NCI-H226 (cell line): ENCODE measurements around the gene CCL1.
"Not testable (repeated sequence)": the region's sequence is repeated elsewhere in the genome, so short reads cannot be mapped to it uniquely, and the experiment has no call there.

Experiments
- DNase-seq: peaks from one replicate; pipeline ENCODE4 v3.0.0-alpha.2; 2015

CCL1 gene

DNA sequence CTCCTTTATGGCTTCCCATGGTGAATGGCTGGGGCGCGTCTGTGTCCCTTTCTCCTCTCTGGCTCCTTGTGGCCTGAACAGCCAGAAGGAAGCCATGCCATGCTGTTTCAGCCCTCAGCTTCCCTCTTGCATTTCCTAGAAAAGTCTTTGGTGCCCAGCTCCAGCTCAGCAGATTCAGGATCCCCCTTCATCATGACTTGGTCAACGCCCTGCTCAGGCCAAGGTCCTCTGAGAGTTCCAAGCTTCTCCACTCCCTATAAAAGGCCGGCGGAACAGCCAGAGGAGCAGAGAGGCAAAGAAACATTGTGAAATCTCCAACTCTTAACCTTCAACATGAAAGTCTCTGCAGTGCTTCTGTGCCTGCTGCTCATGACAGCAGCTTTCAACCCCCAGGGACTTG, 6.8 kb downstream of the CCL1 start, which contains the start of gene CCL13:
Gene CCL13 (plus strand): TSS at position 287 of the 400 bp plus-strand sequence. CDS start 47 bp downstream, at position 334.
- no peak for DNase-seq

DNA sequence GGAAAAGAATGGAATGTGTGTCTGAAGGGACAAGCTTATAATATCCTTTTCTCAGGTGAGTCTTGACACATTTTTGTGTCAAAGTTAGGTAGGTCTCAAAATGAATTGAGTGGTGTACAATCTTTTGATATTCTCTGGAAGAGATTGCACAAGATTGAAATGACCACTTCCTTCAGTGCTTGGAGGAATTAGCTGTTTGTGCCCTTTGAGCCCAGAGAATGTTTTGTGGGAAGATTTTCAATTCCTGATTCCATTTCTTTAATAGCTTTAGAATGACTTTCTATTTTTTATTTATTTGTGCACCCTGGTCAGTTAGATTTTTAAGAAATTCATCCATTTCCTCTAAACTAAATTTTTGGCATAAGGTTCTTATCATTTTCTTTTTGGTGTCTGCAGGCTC, 8.4 kb downstream of the CCL1 start:
- no peak for DNase-seq

DNA sequence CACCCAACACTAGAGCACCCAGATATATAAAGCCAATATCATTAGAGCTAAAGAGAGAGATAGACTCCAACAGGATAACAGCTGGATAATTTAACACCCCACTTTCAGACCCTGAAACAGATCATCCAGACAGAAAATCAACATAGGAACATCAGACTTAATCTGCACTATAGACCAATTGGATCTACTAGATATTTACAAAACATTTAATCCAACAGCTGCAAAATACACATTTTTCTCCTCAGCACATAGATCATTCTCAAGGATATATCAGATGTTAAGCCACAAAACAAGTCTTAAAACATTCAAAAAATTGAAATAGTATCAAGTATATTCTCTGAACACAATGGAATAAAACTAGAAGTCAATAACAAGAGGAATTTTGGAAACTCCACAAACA, 10.8 kb downstream of the CCL1 start:
- DNase-seq, result no peak

DNA sequence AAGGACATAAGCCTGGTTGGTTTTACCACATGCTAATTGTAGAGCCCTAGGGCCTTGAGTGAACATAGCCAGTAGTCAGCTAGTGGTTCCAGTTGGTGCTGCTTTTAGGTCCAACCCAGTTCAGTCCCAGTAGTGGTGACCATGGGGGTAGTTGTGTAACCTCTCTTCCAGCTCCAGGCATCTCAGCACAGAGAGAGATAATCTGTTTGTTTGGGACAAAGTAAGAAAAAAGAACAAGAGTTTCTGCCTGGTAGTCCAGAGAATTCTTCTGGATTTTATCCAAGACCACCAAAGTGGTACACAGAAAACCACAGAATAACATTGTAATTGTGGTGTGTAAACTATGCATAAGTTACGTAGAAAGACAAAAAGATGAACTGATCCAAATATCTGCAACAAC, 11.9 kb downstream of the CCL1 start:
- DNase-seq, result no peak

DNA sequence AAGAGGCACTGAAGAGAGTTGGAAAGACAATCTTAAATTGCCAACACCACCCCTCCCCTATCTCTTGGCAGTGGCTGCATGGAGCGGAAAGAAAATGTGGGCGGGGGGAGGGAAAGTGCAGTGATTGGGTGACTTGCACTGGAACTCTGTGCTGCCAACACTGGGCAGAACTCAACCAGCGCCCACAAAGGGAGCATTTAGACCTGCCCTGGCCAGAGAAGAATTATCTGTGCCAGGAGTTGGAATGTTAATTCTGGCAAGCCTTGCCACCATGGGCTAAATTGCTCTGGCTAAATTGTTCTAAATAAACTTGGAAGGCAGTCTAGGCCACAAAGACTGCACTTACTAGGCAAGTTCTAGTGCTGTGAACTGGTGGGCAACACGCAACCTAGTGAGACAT, 13.3 kb downstream of the CCL1 start:
- DNase-seq, result no peak

DNA sequence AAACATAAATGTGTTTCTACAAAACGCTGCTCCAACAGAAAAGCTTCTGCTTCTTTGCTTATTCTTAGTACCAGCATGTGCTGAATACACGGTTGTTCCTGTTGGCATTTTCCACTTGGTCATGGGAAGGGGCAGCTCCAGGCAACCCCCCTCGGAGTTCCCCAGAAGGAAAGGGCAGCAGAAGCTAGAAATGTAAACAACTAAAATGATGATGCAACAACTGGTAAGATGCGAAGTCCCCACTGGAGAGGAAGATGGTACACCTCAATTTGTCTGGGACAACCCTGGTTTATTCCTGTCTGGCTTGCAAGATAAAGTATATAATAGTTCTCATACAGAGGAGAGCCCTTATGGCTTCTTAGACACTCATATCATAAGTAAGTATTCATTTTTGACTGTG, 16.0 kb downstream of the CCL1 start:
- no peak for DNase-seq

DNA sequence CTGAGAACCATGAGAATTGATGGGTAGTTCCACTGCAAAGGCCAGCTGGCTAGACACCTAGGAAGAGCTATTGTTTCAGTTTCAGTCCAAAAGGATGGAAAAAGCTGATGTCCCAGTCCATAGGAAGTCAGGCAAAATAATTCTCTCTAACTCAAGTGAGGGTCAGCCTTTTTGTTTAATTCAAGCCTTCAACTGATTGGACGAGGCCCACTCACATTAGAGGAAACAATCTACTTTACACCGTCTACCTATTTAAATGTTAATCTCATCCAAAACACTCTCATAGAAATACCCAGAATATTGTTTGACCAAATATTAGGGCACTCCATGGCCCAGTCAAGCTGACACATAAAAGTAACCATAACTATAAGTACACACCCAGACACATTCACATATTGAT, 21.1 kb downstream of the CCL1 start:
- no peak for DNase-seq

DNA sequence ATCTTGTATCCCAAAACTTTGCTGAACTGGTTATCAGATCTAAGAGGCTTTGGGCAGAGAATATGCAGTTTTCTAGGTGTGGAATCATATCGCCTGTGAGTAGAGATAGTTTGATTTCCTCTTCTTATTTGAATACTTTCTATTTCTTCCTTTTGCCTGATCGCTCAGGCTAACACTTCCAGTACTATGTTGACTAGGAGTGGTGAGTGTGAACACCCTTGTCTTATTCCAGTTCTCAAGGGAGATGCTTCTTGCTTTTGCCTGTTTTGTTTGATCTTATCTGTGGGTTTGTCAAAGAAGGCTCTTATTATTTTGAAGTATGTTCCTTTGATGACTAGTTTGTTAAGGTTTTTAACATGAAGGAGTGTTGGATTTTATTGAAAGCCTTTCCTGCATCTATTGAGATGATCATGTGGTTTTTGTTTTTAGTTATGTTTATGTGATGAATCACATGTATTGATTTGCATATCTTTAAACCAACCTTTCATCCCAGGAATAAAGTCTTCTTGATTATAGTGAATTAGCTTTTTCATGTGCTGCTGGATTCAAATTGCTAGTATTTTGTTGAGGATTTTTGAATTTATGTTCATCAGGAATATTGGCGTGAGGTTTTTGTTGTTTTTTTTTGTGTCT, 23.8 kb downstream of the CCL1 start:
- no peak for DNase-seq

DNA sequence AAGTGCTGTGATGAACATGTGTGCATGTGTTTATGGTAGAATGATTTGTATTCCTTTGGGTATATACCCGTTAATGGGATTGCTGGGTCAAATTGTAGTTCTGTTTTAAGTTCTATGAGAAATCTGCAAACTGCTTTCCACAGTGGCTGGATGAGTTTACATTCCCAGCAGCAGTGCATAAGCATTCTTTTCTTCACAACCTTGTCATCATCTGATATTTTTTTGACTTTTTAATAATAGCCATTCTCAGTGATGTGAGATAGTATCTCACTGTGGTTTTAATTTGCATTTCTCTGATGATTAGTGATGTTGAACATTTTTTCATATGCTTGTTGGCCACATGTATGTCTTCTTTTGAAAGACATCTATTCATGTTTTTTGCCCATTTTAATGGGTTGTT, 25.3 kb downstream of the CCL1 start:
- no peak for DNase-seq

DNA sequence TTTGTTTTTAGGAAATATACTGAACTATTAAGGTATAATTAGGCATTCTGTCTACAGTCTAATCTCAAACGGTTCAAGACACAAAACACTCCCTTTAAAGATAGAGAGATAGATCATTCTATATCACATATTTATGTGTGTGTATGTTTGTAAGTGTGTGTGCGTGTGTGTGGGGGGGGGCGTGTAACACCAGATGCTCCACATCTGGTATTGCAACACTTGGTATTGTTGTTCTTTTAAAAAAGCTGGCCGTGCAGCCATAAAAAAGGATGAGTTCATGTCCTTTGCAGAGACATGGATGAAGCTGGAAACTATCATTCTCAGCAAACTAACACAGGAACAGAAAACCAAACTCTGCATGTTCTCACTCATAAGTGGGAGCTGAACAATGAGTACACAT, 35.5 kb downstream of the CCL1 start:
- not testable (repeated sequence) for DNase-seq

DNA sequence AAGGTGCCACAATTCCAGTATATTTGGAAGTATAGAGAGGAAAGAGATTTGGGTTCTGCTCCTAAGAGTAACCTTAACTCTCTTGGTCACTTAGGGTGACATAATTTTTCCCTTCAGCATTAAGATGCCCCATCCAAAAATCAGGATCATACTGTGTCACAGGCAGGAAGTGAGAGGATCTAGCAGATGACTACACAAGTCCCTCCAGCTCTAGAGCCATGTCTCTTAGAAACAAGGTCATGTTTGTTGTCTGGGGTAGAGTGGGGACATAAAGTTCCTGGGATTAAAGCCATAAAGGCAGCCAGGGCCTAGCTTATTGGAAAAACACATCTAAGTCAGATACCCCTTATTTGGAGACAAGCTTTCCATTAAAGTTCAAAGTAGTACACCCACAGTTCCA, 41.1 kb downstream of the CCL1 start:
- no peak for DNase-seq

DNA sequence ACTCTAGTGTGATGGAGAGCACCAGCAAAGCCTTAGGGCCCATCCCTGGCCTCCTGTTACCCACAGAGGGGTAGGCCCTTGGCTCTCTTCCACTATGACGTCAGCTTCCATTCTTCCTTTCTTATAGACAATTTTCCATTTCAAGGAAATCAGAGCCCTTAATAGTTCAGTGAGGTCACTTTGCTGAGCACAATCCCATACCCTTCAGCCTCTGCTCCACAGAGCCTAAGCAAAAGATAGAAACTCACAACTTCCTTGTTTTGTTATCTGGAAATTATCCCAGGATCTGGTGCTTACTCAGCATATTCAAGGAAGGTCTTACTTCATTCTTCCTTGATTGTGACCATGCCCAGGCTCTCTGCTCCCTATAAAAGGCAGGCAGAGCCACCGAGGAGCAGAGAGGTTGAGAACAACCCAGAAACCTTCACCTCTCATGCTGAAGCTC, 44.0 kb downstream of the CCL1 start, which contains the start of gene CCL8:
Gene CCL8 (plus strand): TSS at position 397 of the 445 bp plus-strand sequence. CDS start 67 bp downstream, outside the sequence.
- no peak for DNase-seq

DNA sequence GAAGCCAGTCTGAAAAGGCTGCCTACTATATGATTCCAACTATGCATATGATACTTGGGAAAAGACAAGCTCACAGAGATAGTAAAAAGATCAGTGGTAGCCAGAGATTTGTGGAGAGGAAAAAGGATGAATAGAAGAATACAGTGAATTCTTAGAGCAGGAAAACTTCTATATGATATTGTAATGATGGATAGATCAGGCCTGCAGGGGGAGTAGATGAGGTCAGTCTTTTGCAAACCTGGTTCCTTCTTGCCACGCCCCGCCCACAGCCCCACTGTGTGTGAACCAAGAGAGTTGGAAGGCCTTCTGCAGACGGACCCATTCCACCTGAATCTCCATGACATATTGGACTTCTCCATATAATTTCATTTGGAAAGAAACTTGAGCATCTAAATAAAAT, 44.6 kb downstream of the CCL1 start:
- DNase-seq, result no peak

DNA sequence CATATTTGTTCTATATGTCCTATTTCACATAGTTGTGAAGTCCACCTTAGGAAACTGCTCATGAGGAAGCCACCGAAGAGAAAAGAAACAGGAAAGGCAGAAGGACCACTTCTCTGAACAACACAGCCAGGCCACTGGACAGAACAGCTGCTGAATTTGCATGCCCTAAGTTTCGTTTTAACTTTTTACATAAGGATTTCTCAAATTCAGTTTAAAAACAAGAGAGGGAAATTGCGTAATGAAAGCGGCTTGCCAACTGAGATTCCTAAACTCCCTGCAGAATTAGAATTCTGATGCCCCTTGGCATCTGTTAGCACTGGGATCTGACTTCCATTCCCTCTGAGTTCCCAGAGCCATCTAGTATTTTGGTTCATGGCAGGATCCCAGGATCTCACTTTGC, 48.8 kb downstream of the CCL1 start:
- DNase-seq, result no peak

DNA sequence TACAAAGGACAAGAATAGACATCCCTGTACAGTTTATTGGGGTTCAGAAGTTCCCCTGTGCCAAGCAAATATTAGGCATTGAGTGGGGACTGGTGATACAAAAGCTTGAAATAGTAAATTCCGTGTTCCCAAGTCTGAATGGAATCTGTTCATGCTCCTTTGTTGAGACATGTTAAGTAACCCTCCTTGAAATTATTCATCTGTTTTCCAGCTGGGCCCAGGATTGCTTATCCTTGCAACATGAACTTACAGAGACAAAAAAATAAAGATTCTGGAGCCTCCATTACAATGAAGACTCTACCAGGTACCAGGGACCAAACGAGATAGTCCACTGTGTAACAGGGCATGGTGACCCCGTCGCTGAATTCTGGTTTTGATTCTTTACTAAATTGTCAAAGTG, 49.9 kb downstream of the CCL1 start:
- no peak for DNase-seq

DNA sequence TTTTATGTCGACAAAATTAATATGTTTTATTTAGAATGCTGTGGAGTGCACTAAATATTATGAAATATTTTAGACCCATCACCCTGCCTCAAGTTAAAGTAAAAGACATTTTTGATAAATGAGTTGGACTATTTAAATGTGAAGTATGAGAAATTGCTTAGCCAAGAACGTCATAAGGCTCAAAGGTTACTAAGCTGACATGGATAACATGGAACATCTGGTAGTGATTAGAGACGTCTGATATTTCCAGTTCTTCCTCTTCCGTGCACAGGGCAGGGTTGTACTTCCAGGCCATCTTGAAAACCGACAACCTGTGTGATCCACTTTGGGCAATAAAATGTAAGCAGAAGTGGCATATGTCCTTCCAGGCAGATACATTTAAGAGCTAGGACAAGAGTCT, 51.0 kb downstream of the CCL1 start:
- no peak for DNase-seq

DNA sequence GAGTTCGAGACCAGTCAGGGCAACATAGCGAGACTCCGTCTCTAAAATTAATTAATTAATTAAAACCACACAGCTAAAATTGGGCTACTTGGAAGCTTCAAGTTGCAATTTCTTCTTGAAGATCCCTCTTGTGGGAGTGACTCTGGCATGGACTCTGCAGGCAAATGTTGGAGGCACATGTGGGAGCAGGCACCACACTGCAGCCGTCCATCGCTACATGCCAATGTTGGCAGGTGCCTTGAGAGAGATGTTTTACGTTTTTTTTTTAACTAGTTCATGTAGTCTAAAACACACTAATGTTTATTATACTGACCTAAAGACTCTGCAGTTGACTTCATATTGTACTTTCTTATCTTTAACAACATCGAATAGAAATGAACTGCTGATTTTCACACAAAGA, 51.7 kb downstream of the CCL1 start:
- DNase-seq, result no peak
